HG02884 (cell line): ENCODE data around the gene MED27.

Experiments used
- ATAC-seq: cut with Tn5 transposase; IDR thresholded peaks from one replicate; pipeline ENCODE4 v1.9.1; 2021; ENCODE audit warnings: mild to moderate bottlenecking, moderate library complexity; ENCODE audit not compliant: unreplicated experiment

Gene MED27

DNA sequence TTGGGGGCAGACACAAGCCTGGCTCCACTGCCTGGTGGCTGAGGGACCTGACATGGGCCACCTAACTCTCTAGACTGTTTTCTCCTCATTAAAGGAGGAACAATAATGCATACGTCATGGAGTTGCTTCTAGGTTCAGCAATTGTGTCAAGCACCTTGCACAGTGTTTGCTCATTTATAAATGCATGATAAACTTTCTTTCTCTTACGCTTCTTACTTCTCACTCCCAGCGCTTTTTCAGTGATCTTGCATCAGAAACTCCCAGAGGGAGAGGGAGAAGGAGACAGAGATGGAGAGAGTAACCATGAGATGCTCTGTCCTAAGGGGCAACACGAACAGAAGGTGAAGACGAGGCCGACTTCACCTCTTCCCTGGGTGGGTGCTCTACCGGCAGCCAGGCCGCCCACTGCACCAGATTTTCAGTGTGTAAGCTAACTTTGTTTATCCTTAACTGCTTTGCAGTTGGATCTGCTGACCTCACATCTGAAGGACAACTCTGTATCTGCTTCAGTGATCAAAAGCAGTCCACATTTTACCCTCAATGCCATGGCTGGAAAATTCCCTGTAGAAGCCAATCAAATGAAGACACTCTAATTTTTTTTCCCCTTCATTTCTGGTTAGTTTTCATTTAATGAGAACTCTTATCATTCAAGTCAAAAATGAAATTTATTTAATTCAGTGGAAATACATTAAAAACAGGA, 35.3 kb downstream of the MED27 start:
- no peak for ATAC-seq

DNA sequence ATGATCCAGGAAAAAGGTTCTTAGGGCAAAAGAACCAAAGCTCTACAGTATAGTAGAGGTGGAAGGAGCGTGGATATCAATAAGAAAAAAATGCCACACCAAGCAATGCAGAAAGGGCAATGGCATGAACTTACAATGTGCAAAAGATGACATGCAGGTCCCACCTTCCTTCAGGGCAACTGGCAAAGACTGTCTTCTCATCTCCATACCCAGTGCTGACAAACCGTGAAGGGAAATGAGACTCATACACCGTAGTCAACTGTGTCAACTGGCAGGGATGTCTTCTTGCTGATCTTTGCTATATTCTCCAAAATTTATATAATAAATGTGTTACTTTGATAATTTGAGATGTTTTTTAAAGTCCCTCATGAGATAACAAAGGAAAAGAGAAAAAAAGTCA, 36.0 kb downstream of the MED27 start:
- ATAC-seq = no peak

DNA sequence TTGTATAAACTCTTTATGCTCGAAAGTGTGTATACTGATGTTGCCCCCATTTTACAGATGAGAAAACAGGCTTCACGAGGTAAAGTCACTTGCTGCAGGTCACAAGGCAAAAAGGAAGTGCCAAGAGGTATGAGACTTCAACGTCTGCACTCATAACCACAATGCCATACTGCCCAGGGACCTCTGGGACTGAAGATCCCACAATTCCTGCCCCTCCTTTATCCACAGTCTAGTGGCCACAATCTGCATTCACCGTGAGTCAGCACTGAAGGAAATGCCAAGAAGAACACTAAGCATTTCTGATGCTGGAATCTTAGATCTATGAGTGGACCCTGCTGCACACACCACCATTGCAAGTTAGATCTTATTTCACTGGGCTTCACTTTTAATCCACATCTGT, 37.3 kb downstream of the MED27 start:
- no peak for ATAC-seq

DNA sequence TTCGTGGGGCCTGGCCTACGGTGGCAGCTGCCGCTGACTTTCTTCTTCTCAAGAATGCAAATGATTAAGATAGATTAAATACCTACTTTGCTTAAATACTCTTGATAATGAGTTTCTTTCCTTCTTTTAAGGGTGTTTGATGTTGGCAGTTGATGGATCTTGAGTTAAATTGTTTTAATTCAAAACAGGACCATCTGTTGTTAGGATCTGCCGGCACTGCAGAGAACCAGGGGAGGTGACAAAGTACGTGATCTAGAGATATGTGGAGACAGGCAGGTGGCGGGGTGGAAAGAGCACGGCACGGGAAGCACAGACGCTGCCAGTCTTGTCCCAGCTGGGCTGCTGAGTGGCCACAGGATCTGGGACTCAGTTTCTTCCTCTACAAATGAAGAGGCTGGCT, 37.9 kb downstream of the MED27 start:
- ATAC-seq = no peak

DNA sequence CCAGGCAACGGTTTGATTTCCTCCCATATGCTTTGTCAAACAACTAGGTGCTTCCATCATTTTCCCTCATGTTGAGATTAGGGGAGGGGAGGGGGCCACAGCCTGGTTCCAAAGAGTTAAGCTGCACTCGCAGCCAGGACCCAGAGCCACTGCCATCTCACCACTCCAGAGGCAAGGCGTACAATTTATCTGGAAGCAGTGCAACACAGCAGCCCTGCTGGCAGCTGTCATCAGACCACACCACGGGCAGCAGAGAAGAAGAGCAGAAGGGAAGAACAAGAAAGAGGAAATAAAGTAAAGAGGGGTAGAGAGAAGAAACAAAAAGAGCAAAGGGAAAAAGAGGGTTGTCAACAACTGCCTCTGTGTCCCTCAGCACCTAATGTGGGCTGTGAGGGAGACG, 38.9 kb downstream of the MED27 start:
- ATAC-seq = no peak

DNA sequence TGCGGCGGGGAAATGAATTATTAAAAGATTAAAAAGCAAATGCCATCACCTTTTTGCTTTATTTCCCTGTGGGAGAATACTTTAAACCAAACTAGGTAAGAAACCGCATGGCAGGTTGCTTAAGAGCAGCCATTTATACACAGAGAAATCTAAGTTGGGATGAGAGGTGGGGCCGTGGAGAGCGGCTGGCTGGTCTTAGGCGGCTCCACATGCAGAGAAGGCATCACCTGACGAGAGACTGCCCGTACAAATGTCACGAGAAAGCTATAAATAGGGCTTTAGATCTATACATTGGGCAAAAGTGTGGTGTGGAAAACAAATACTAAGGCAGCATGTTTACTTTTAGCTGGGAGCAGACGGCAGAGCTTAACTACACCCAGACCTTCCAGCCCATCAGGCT, 39.4 kb downstream of the MED27 start:
- ATAC-seq = no peak

DNA sequence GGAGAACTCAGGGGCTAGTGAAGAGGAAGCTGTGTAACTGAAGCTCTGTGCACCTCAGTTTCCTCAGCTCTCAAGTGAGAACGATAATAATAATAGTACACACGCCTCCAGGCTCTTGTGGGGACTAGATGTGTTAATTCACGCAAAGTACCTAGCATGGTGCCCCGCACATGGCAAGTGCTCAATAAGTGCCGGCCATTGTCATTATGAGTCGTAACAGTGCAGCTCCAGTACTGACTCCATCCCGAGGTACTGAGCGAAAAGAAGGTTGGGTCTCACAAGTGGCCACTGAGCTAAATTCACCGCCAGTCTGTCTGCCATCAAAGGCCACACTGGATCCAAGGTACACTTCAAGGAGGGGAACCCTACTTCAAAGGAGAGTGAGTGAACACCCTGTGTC, 40.4 kb downstream of the MED27 start:
- no peak for ATAC-seq

DNA sequence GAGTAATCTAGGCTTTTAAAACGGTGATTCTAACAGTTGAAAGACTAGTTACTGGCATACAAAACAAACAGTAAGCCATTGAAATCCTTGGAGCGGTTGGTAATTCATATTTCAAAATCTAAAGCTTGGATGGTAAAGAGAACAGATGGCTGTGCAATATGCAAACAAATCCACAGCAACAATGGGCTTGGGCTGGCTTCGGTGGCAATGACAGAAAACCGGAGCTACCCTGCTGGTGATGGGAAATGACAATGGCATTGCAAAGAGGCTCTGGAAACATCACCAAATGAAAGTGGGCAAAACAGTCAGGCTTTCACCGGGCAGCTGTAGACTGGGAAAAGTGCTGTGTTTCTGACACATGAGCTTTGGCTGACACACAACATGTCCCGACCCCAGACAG, 42.2 kb downstream of the MED27 start:
- no peak for ATAC-seq

DNA sequence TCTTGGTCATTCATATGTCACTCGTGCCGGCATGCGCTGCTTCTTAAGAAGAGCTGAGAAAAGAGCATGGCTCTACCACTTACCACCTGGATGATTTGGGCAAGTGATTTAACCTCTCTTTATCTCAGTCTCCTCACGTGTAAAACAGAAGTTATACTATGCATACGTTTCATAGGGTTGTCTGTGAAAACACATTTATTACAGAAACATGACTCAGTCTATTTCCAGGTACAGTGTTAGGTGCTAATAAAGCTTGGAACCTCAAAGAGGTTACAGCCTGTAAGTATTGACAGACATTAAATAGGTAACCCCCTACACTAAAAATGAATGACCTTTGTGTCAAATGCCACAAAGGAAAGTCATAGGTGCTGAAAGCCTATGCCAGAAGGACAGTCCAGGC, 43.1 kb downstream of the MED27 start:
- no peak for ATAC-seq

DNA sequence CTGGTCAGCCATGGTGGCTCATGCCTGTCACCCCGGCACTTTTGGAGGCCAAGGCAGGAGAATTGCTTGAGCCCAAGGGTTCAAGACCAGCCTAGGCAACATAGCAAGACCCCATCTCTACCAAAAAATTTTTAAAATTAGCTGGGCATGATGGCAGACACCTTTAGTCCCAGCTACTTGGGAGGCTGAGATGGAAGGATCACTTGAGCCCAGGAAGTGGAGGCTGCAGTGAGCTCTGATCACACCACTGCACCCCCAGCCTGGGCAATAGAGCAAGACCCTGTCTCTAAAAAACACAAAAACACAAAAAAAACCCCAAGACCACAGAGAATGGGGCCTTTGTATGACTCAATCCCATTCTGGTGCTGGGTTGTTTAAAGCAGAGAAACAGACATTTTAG, 44.0 kb downstream of the MED27 start:
- ATAC-seq = no peak

DNA sequence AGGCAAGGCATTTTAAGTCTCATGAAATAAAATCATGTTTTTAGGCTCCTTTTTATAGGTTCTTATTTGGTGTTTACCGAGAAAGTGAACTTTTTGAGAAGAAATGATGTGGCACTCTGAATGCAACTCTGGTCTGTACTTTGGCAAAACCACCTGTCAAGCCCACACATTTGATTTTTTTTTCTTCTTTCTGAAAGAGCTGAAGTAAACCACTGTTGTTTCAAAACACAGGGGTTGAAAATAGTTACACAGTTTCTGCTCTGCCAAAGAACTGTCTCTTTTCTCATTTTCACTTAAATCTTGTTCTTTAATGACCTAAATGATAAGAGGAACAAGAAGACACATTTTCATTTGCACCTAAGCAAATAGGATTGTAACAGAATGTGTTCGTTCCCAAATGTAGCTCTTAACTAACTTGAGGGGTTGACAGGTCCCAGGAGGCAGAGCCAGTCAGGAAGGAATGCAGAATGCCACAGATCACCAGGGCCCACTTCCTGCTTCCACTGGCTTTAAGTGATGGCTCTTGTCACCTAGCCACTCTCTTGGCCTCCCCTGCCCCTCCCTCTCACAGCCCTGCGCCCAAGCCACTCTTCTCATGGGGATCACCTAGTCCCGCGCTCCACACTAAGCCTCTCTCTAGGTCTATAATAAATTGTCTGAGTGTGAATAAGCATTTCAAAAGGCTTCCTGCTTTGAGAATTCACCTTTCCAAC, 47.3 kb downstream of the MED27 start:
- ATAC-seq = no peak

DNA sequence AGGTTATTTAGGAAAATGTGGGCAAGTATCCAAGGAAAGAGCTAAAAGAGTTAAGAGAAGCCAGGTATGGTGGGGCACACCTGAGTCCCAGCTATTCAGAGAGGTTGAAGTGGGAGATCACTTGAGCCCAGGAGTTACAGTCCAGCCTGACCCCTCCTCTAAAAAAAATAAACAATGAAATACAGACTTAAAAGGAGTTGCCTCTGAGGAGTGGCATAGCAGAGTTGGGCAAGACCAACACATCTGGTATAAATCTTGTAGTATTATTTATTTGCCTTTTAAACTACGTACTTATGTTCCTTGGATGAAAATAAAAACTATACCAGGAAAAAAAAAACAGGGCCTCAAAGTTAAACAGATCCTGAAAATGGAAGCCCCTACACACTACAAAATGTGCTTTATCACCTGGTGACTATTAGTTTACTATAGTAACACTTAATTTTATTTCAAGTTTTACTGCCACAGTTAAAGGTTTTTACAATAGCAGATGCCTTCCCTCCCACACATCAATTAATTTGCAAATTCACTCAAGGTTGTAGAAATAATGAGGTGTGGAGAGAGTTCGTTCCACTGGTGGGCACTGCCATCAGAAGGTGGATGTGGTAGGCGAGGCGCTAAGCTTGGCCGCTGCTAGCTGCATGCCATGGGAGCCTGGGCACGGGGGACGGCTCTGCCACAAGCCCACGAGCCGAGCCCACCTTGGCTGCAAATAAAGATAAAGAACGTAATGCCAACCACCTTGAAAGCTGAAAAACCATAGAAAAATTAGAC, 48.0 kb downstream of the MED27 start:
- ATAC-seq = no peak

DNA sequence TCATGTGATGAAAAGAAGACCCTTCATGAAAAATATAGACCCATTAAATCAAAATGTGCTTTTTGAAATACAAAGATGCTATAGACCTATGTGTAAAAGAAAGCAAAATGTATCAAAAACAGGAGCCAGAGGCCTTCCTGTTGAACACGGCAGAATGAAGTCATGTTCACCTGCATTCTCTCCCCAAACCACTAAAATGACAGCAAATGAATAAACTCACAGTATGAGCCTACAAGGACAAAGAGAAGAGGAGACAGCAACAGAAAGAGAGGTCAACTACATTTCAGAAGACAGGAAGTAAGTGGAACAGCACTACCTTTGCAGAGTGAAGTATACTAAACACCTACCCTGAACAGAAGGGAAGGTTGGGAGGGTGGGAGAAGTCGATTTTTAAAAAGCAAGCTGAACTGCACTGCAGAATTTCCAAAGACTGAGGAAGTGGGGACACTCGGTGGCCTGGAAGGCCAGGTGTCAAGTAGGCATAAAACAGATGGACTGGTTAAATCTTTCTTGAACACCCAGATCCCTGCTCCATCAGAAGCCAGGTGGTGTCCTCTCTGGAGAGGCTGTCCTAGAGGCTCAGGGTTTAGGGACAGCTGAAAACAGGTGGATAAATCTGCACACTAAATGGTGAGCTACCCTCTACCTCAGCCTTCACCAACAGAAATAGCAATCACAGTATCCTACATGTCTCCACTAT, 48.9 kb downstream of the MED27 start:
- ATAC-seq = no peak

DNA sequence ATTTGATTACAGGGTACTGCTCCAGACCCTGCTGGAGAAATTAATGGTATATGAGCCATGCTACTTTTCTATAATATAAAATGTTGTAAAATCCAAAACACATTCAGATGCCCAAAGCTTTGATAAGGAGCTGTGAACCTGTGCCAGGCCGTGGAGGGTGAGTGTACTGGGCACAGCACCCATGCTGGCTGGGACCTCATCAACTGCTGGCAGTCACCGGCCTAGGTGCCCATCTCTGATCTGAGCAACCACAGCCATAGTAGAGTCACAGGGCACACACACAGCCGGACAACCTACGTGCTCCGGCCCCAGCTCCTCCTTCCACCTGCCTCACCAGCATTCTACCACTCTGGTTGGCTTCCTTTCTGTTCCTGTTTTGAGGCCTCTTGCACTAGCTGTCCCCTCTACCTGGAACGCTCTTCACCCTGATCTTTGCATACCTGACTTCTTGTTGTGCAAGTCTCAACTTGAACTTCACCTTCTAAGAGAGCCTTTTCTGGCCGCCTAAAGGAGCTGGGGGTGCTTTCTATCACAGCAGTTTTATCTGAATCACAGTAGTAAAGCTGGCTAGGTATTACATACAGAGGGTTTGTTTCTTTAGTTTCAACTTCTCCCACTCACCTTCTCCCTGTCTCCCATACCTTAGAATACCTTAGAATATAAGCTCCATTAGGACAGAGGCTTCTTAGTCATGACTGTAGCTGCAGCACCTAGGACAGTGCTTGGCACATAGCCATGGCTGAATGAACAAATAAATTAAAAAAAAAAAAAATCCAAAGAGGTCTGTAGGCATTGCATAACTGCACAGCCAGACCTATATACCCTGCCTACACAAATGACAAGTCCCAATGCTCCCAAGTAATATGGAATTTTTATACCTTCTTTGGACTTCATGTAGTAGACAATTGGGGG, 51.7 kb downstream of the MED27 start:
- no peak for ATAC-seq

DNA sequence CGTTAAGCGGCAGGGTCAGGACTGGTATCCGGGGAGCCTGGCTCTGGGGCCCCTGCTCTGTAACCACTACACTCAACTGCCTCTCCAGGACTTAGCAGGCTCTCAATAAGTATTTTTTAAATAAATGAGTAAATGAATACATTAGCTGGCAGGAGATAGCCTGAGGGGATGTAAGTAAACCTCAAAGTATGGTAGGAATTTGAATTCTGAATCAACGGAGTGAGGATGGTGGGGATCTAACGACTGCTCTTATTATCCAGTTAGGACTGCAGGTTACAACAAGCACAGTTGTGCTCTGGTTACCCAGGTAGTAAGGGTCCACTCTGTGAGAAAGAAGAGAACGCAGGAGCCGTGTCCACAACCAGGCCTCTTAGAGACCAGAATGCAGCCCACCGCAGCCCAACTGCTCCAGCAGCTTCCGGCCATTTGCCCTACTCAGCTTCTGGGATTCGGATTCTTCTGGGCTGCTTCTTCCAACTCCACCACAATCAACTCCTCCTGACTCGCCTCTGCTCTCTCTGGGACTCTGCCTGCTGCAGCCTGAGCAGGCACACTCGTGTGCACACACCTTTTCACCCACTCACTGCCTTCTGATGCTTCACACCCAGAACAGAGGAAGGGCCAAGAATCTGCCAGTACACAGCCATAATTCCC, 52.6 kb downstream of the MED27 start:
- ATAC-seq = no peak

DNA sequence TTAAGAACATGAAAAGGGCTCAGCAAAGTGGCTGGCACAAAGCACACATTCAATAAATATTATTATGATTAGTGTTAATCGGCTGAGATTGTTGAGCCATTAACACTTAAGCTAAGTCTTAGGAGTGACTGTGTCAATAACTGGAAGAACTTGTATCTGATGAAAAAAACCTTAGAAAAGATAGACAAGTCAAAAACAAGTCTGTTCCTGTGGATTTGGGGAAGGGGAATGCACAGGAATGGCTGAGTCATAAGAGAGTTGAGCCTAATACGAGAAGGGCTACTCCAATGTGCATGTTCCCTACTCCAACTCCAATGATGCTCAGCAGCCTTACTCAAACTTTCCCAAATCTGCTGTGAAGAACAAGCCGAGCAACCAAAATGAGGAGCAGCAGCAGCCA, 53.9 kb downstream of the MED27 start:
- no peak for ATAC-seq

DNA sequence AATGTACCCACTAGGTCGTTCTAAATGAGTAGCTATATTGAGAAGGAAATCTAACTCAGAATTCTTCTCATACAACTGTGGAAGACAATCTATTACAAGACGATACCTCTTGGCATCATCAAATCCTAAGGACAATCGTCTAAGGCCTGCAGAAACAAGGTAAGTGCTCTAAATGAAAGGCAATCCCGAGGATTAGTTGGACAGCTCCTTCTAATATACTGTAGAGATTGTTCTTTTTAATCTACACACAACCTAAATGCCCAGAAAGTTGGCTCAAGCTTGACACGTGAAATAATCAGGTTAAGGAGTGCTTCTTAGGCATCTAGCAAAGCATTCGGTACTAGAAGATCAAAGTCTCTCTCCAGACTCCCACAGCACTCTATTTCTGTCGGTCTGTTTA, 55.1 kb downstream of the MED27 start:
- ATAC-seq = no peak

DNA sequence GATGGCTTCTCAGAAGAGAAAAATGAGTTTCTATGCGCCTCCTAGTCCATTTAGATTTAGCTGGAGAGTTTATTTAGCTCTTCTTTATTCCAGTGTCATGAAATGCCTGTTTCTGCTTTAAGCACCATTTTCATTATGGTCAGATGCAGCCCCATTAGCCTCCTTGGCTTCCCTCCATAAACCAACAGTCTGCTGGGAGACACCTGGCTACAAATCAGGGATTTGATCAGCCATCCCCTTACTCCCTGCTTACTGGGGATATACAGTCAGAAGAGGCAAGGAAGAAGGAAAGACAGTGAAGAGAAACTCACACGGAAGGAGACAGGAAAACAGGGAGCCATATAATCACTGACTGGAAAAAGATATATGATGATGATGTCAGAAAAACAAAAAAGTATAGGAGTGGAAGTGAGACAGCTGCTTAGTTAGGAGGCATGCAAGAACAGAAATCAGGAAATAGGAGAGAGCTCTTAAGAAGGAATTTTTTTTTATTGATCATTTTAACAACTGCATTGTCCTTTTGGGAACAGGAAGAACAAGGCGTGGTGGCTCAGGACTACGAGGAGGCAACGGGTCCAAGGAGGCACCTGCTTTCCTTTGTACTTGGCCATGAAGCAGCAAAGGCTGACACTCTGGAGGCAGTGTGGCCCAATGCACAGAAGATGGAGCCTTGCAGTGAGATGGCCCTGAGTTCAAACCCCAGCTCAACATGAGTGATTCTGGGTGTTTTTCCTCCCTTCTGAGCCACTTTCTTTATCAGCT, 56.1 kb downstream of the MED27 start:
- ATAC-seq = no peak

DNA sequence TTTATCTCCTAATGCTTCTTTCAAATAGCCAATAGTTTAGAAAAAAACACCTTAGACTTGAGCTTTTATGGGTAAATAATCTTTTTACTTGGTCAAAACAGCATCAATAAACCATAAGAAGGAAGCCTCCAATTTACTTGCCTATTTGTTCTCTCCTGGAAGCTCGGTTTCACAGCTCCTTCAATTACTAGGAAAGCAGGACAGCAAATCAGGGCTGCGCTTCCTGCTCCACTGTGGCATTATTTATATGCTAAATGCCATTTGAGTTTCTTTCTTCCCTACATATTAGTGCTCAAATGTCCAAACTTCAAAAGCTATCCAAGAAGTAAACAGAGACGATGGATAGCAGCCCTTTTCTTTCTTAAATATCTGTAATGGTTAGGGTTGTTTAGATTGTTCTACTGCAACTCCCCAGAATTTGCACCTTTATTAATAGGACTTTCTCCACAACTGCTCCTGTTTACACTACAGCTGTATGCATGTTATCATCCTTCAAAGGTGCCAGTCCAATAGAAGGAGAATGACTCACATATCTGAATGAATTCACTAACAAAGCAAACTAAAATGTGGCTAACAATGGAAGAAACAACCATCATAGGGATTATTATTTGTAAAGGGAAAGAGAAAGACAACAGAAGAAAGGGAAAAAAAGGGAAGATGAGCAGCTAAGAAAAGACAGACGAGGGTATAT, 58.7 kb downstream of the MED27 start:
- no peak for ATAC-seq
